Measurements from ENCODE around the gene MSANTD2.

- TF ChIP-seq POLR2AphosphoS5 (IDR thresholded peaks at IDR 0.05; ENCODE audit: low read depth, low read length), result no peak
- no peak for TF ChIP-seq POLR2A (IDR thresholded peaks at IDR 0.05; ENCODE audit: borderline replicate concordance, extremely low read depth, insufficient read depth, insufficient read length)
- TF ChIP-seq FOSL1 (IDR thresholded peaks at IDR 0.05; ENCODE audit: low read depth), result no peak
- no peak for TF ChIP-seq JUND (IDR thresholded peaks at IDR 0.05)
- TF ChIP-seq, protein P1, sequence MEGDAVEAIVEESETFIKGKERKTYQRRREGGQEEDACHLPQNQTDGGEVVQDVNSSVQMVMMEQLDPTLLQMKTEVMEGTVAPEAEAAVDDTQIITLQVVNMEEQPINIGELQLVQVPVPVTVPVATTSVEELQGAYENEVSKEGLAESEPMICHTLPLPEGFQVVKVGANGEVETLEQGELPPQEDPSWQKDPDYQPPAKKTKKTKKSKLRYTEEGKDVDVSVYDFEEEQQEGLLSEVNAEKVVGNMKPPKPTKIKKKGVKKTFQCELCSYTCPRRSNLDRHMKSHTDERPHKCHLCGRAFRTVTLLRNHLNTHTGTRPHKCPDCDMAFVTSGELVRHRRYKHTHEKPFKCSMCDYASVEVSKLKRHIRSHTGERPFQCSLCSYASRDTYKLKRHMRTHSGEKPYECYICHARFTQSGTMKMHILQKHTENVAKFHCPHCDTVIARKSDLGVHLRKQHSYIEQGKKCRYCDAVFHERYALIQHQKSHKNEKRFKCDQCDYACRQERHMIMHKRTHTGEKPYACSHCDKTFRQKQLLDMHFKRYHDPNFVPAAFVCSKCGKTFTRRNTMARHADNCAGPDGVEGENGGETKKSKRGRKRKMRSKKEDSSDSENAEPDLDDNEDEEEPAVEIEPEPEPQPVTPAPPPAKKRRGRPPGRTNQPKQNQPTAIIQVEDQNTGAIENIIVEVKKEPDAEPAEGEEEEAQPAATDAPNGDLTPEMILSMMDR (IDR thresholded peaks at IDR 0.05 in 2 of 3, conservative IDR thresholded peaks at IDR 0.05 in 1 of 3; ENCODE audit: borderline replicate concordance in 1 of 3, insufficient read depth in 1 of 3, low read depth in 2 of 3, low read length in 2 of 3), result no peak
- TF ChIP-seq EZH2 (IDR thresholded peaks at IDR 0.05), result no peak
- no peak for TF ChIP-seq EGR1 (IDR thresholded peaks at IDR 0.05; ENCODE audit: low read depth)
- TF ChIP-seq, protein P2, sequence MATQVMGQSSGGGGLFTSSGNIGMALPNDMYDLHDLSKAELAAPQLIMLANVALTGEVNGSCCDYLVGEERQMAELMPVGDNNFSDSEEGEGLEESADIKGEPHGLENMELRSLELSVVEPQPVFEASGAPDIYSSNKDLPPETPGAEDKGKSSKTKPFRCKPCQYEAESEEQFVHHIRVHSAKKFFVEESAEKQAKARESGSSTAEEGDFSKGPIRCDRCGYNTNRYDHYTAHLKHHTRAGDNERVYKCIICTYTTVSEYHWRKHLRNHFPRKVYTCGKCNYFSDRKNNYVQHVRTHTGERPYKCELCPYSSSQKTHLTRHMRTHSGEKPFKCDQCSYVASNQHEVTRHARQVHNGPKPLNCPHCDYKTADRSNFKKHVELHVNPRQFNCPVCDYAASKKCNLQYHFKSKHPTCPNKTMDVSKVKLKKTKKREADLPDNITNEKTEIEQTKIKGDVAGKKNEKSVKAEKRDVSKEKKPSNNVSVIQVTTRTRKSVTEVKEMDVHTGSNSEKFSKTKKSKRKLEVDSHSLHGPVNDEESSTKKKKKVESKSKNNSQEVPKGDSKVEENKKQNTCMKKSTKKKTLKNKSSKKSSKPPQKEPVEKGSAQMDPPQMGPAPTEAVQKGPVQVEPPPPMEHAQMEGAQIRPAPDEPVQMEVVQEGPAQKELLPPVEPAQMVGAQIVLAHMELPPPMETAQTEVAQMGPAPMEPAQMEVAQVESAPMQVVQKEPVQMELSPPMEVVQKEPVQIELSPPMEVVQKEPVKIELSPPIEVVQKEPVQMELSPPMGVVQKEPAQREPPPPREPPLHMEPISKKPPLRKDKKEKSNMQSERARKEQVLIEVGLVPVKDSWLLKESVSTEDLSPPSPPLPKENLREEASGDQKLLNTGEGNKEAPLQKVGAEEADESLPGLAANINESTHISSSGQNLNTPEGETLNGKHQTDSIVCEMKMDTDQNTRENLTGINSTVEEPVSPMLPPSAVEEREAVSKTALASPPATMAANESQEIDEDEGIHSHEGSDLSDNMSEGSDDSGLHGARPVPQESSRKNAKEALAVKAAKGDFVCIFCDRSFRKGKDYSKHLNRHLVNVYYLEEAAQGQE (IDR thresholded peaks at IDR 0.05; ENCODE audit: low read depth), result no peak
- no peak for TF ChIP-seq MAX (IDR thresholded peaks at IDR 0.05)
- no peak for TF ChIP-seq ATF3 (IDR thresholded peaks at IDR 0.05)
- TF ChIP-seq EZH2phosphoT487 (IDR thresholded peaks at IDR 0.05; ENCODE audit: borderline replicate concordance), result no peak
Measured at GRCh38 chr11:124783002-124783401, 17.2 kb downstream of the MSANTD2 start.

Data from HCT116 (cell line).